ENCODE results near the gene LRRC10B. TPM values are rescaled to one million over a fixed set of nuclear protein-coding genes. Genes with fewer than 3 reads are reported as not detected.

LRRC10B gene
- total RNA-seq, 1 experiment from 2014 or later, result 0.39 TPM

GRCh38 chr11:61507012-61507768, 1.4 kb upstream of the LRRC10B start:
- Histone ChIP-seq H4K91ac (ENCODE audit: insufficient read length, low read depth, low read length) (no peak overlapping the region), H2BK20ac (ENCODE audit: low read depth, low read length, poor library complexity, severe bottlenecking) (no peak overlapping the region), H2BK15ac (ENCODE audit: low read depth, low read length) (no peak overlapping the region), H4K20me1 (ENCODE audit: control insufficient read depth, insufficient read depth, insufficient read length) (no peaks in the 10 kb centered on the region), H3K23me2 (ENCODE audit: insufficient read length, low read depth, low read length, poor library complexity, severe bottlenecking) (no peaks in the 10 kb centered on the region), H3K23ac (ENCODE audit: insufficient read length, low read depth, low read length) (no peak overlapping the region), H3K18ac (ENCODE audit: insufficient read length, low read depth, low read length) (no peak overlapping the region), H3T11ph (ENCODE audit: low read length) (no peak overlapping the region), H4K8ac (replicated peaks; ENCODE audit: insufficient read length, low read depth, low read length) (no peak overlapping the region), H2AFZ (ENCODE audit: low read length) (no peak overlapping the region), H3K27me3 (ENCODE audit: insufficient read depth, low read length) (peaks cover 18% of the 10 kb centered on the region), H3K4me2 (ENCODE audit: insufficient read depth, insufficient read length, low read length) (peak overlapping the region; percentile 55), H3K4ac (ENCODE audit: low read depth, low read length) (no peak overlapping the region), H2BK12ac (ENCODE audit: insufficient read length, low read depth, low read length) (no peak overlapping the region), H3K27ac (ENCODE audit: insufficient read length, low read depth, low read length) (no peak overlapping the region), H4K5ac (ENCODE audit: insufficient read length, low read depth, low read length) (no peak overlapping the region), H3K9me3 (ENCODE audit: control insufficient read depth, low read depth, low read length) (no peaks in the 10 kb centered on the region), H3K14ac (ENCODE audit: insufficient read depth, low read length) (no peak overlapping the region), H3K9ac (ENCODE audit: extremely low read depth, insufficient read length, low read length) (no peak overlapping the region), H3K56ac (ENCODE audit: insufficient read length, low read depth, low read length) (no peak overlapping the region), H2BK5ac (ENCODE audit: insufficient read length, low read length) (no peak overlapping the region), H3K79me1 (ENCODE audit: insufficient read depth, low read depth, low read length, poor library complexity, severe bottlenecking) (no peaks in the 10 kb centered on the region), H3K4me1 (ENCODE audit: insufficient read depth, low read length) (no peaks in the 10 kb centered on the region), H2AK5ac (ENCODE audit: insufficient read length, low read length) (no peak overlapping the region), H2BK120ac (ENCODE audit: low read depth, low read length, poor library complexity, severe bottlenecking) (no peak overlapping the region), H3K79me2 (ENCODE audit: insufficient read depth, low read length) (no peaks in the 10 kb centered on the region)
- no CpG with 5 or more reads among the region's 14 CpGs for WGBS (ENCODE audit: extremely low coverage, insufficient read length, low lambda C conversion rate)
- no peak for DNase-seq
- Mint-ChIP-seq H3K27ac (no peak overlapping the region), H3K4me1 (peaks cover 37 to 41% of the 10 kb centered on the region in 2 experiments), H3K4me3 (peak overlapping the region in 1 of 2 experiments; percentile 85; a peak in 2 of 5 replicates), H3K27me3 (ENCODE audit: low read depth) (peaks cover 87% of the 10 kb centered on the region), H3K9me3 (no peaks in the 10 kb centered on the region; a peak in 1 of 5 replicates), H3K36me3 (ENCODE audit: insufficient read depth in 1 of 3, low read depth in 3 of 3) (no peaks in the 10 kb centered on the region; a peak in 1 of 7 replicates)
- TF ChIP-seq CTCF (conservative IDR thresholded peaks at IDR 0.05), result no peak
